Caco-2 (cell line): Measurements from ENCODE around the gene BSPRY. TPM values are rescaled to one million over a fixed set of nuclear protein-coding genes. Genes with fewer than 3 reads are reported as not detected.

Experiments
- BruUV-seq: library from RNA; stranded (reverse); fragments of 400-500 nt; replicated peaks from 2 replicates; lab custom pipeline; 2021; lab: Mats Ljungman, UMichigan
- CTCF ChIA-PET: fragments of 300-600 bp; sonication (Branson Sonifier 250); formaldehyde crosslinking; loops from one replicate; lab custom pipeline; 2022; ENCODE audit warnings: antibody characterized with exemption; lab: Charles Lee
- POLR2A ChIA-PET: fragments of 300-600 bp; sonication (Branson Sonifier 250); formaldehyde crosslinking; loops from one replicate; lab custom pipeline; 2022; ENCODE audit warnings: antibody characterized with exemption; lab: Charles Lee
- DNase-seq, 2 experiments: peaks; one replicate each; pipeline versions ENCODE4 v3.0.0 to v3.0.0-alpha.2; 2020 to 2022
- H3K27me3 ChIP-seq: replicated peaks from 2 replicates; pipeline ENCODE4 v1.6.0; 2011; ENCODE audit warnings: low read length; ENCODE audit not compliant: control insufficient read depth, insufficient read depth
- H3K36me3 ChIP-seq: 2 replicates; pipeline ENCODE4 v1.5.1; 2011; ENCODE audit warnings: low read length; ENCODE audit not compliant: control insufficient read depth, insufficient read depth
- H3K4me1 ChIP-seq: fragments of 250-450 bp; sonication (Bioruptor Pico); 2 replicates; pipeline ENCODE4 v1.5.1; 2020; ENCODE audit warnings: mild to moderate bottlenecking
- H3K4me3 ChIP-seq: 2 replicates; pipeline ENCODE4 v1.5.1; 2011; ENCODE audit warnings: low read depth, mild to moderate bottlenecking, control low read depth, low read length
- H3K9me3 ChIP-seq: fragments of 250-450 bp; sonication (Bioruptor Pico); 2 replicates; pipeline ENCODE4 v1.5.1; 2020; ENCODE audit warnings: mild to moderate bottlenecking, moderate library complexity
- H3K27ac Mint-ChIP-seq: one replicate; pipeline ENCODE4 v1.8.0; 2022; ENCODE audit warnings: mixed read lengths; ENCODE audit not compliant: unreplicated experiment
- H3K27me3 Mint-ChIP-seq: one replicate; pipeline ENCODE4 v1.8.0; 2022; ENCODE audit warnings: mixed read lengths; ENCODE audit not compliant: insufficient read depth, unreplicated experiment
- H3K36me3 Mint-ChIP-seq: one replicate; pipeline ENCODE4 v1.8.0; 2022; ENCODE audit warnings: mild to moderate bottlenecking, mixed read lengths; ENCODE audit not compliant: insufficient read depth, unreplicated experiment
- H3K4me1 Mint-ChIP-seq: one replicate; pipeline ENCODE4 v1.8.0; 2022; ENCODE audit warnings: low read depth, mixed read lengths; ENCODE audit not compliant: unreplicated experiment
- H3K4me3 Mint-ChIP-seq: one replicate; pipeline ENCODE4 v1.8.0; 2022; ENCODE audit warnings: mild to moderate bottlenecking, moderate library complexity, mixed read lengths; ENCODE audit not compliant: unreplicated experiment
- H3K9me3 Mint-ChIP-seq: one replicate; pipeline ENCODE4 v1.8.0; 2022; ENCODE audit warnings: mixed read lengths; ENCODE audit not compliant: unreplicated experiment
- intact Hi-C: fragments of 100-400 bp; cut with micrococcal nuclease; formaldehyde crosslinking; loops from one replicate; pipeline ENCODE4 v1.10.0; 2022; ENCODE audit not compliant: unreplicated experiment
- total RNA-seq: library from RNA; stranded (reverse); gene quantifications from 2 replicates; pipeline ENCODE4 v1.2.3, GENCODE V29; 2022
- TF ChIP-seq, protein P1 (sequence below), 2 experiments: fragments of 200-600 bp in 1 of 2; IDR thresholded peaks; 1 replicate in 1 of 2; 2 replicates in 1 of 2; pipeline versions ENCODE4 v1.5.1 to v1.8.0; 2011 to 2022; ENCODE audit warnings: antibody characterized with exemption in 1 of 2, control low read depth in 1 of 2, inconsistent platforms in 1 of 2, low read depth in 1 of 2, low read length in 1 of 2, mild to moderate bottlenecking in 1 of 2, moderate library complexity in 1 of 2; ENCODE audit not compliant: insufficient read depth in 1 of 2, severe bottlenecking in 1 of 2, unreplicated experiment in 1 of 2

The BSPRY gene
- total RNA-seq, 1 experiment from 2014 or later = 14.7 TPM

DNA sequence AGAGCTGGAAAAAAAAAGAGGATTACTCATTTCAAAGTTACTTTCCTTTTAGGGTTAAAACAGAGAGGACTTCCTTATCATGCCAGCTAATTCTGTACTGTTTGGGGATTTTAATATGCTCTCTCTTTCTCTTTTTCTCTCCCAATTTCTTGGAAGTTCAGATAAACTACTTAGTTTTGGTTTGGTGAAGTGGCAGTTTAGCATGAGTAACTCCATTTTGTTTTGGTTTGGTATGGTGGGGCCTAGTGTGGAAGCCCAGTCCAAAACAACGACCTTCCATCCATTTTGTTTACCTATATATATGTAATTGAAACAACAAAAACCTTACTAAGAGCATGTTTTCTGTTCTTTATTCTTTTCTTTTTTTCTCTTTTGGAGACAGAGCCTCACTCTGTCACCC lies 3.7 kb upstream of the BSPRY start:
- H3K4me3 Mint-ChIP-seq = no peak overlapping the region
- no peaks in the 10 kb centered on the region for H3K27me3 Mint-ChIP-seq
- TF ChIP-seq, protein P1, sequence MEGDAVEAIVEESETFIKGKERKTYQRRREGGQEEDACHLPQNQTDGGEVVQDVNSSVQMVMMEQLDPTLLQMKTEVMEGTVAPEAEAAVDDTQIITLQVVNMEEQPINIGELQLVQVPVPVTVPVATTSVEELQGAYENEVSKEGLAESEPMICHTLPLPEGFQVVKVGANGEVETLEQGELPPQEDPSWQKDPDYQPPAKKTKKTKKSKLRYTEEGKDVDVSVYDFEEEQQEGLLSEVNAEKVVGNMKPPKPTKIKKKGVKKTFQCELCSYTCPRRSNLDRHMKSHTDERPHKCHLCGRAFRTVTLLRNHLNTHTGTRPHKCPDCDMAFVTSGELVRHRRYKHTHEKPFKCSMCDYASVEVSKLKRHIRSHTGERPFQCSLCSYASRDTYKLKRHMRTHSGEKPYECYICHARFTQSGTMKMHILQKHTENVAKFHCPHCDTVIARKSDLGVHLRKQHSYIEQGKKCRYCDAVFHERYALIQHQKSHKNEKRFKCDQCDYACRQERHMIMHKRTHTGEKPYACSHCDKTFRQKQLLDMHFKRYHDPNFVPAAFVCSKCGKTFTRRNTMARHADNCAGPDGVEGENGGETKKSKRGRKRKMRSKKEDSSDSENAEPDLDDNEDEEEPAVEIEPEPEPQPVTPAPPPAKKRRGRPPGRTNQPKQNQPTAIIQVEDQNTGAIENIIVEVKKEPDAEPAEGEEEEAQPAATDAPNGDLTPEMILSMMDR (IDR thresholded peaks at IDR 0.05; ENCODE audit: insufficient read depth in 1 of 2, low read depth in 1 of 2, low read length in 1 of 2, severe bottlenecking in 1 of 2, unreplicated experiment in 1 of 2) = no peak
- ChIA-PET POLR2A (no interaction called here), CTCF (interaction anchor here (0.7 kb wide), 1 partner anchor 10 kb away, joined by 3 read pairs; no protein-coding TSS in a partner anchor)
- BruUV-seq = no TSS peak
- Histone ChIP-seq H3K4me1 (no peaks in the 10 kb centered on the region), H3K9me3 (no peaks in the 10 kb centered on the region), H3K36me3 (no peaks in the 10 kb centered on the region), H3K4me3 (no peak overlapping the region), H3K27me3 (no peaks in the 10 kb centered on the region)
- DNase-seq = no peak
- H3K4me1 Mint-ChIP-seq = peaks cover 12% of the 10 kb centered on the region
- H3K36me3 Mint-ChIP-seq = no peaks in the 10 kb centered on the region
- no peak overlapping the region for H3K27ac Mint-ChIP-seq
- intact Hi-C loops = no loop called here
- H3K9me3 Mint-ChIP-seq = no peaks in the 10 kb centered on the region

DNA sequence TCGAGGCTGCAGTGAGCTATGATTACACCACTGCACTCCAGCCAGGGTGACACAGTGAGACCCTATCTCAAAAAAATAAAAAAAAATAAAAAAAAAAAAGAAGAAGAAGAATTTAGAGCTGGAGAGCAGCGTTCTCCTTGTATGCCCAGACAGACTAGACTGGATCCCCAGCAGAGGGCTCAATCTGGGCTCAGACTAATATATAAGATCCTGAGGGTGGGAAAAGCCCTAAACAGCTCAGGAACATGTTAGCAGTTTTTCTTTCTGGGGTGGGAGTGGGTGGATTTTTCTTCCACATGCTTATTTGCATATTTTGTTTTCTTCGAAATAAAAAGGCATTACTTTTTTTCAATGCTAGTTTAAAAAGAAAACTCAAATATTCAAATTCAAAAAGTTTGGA lies 904 bp upstream of the BSPRY start:
- no peaks in the 10 kb centered on the region for H3K27me3 ChIP-seq
- intact Hi-C loops = loop anchor here (2.0 kb wide), 2 partner anchors 34 to 62 kb away; partner anchors contain the start of genes C9orf43 and POLE3
- POLR2A ChIA-PET = interaction anchor here (0.6 to 2.1 kb wide), 4 partner anchors 8 to 73 kb away, joined by 5 to 10 read pairs (median 6); partner anchors contain the start of genes C9orf43, CDC26, POLE3 and PRPF4
- H3K9me3 ChIP-seq = no peaks in the 10 kb centered on the region
- Mint-ChIP-seq H3K9me3 (no peaks in the 10 kb centered on the region), H3K4me1 (peaks cover 12% of the 10 kb centered on the region), H3K27ac (no peak overlapping the region), H3K36me3 (no peaks in the 10 kb centered on the region), H3K27me3 (no peaks in the 10 kb centered on the region), H3K4me3 (peak overlapping the region; percentile 72)
- H3K4me3 ChIP-seq = no peak overlapping the region
- TF ChIP-seq, protein P1 (IDR thresholded peaks at IDR 0.05; ENCODE audit: insufficient read depth in 1 of 2, low read depth in 1 of 2, low read length in 1 of 2, severe bottlenecking in 1 of 2, unreplicated experiment in 1 of 2) = no peak
- H3K4me1 ChIP-seq = no peaks in the 10 kb centered on the region
- CTCF ChIA-PET = interaction anchor here (0.9 to 1.7 kb wide), 4 partner anchors 8 to 53 kb away, joined by 3 to 7 read pairs (median 4); partner anchors contain the start of genes ALAD and HDHD3
- H3K36me3 ChIP-seq = no peaks in the 10 kb centered on the region
- no peak for DNase-seq
- BruUV-seq = no TSS peak

DNA sequence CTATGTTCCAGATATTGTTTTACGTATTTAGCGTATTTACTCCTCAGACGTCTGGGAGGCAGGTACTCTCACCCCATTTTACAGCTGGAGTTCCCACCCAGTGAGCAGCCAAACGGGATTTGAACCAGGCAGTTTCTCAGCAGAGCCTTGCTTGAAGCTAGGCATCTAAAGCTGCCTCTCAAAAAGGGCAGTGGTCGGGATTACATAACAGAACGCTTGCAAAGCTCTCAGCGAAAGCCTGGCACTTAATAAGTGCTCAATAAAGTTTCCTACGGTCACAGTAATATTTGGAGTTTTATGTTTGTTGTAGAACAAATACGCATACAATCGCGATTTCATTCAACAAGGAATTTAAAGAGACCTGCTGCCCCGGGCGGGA lies 286 bp upstream of the BSPRY start:
- no peaks in the 10 kb centered on the region for H3K9me3 ChIP-seq
- H3K4me1 Mint-ChIP-seq = peaks cover 12% of the 10 kb centered on the region
- no peak for DNase-seq
- H3K36me3 ChIP-seq = no peaks in the 10 kb centered on the region
- ChIA-PET CTCF (interaction anchor here (0.6 to 1.7 kb wide), 6 partner anchors 9 to 446 kb away, joined by 3 to 7 read pairs (median 6); partner anchors contain the start of genes ALAD, CDC26, HDHD3 and PRPF4), POLR2A (interaction anchor here (1.5 to 2.1 kb wide), 3 partner anchors 9 to 74 kb away, joined by 5 to 10 read pairs (median 7); partner anchors contain the start of genes C9orf43, CDC26, POLE3 and PRPF4)
- intact Hi-C loops = loop anchor here (1.0 to 2.0 kb wide), 3 partner anchors 9 to 62 kb away; partner anchors contain the start of genes C9orf43, POLE3 and WDR31
- peak overlapping the region; percentile 85 for H3K4me3 ChIP-seq
- no peaks in the 10 kb centered on the region for H3K9me3 Mint-ChIP-seq
- no peaks in the 10 kb centered on the region for H3K27me3 Mint-ChIP-seq
- no peak overlapping the region for H3K27ac Mint-ChIP-seq
- TF ChIP-seq, protein P1 (IDR thresholded peaks at IDR 0.05; ENCODE audit: insufficient read depth in 1 of 2, low read depth in 1 of 2, low read length in 1 of 2, severe bottlenecking in 1 of 2, unreplicated experiment in 1 of 2) = no peak
- H3K4me3 Mint-ChIP-seq = peak overlapping the region; percentile 72
- H3K4me1 ChIP-seq = no peaks in the 10 kb centered on the region
- no peaks in the 10 kb centered on the region for H3K27me3 ChIP-seq
- H3K36me3 Mint-ChIP-seq = no peaks in the 10 kb centered on the region
- BruUV-seq = no TSS peak
